Pancreas (tissue), 10 donors: ENCODE results near the gene C11orf21. TPM values are rescaled to one million over a fixed set of nuclear protein-coding genes. Genes with fewer than 3 reads are reported as not detected.

Experiments
- ATAC-seq, 4 donors: fragments of 200-7000 bp; cut with Tn5 transposase; one replicate each; pipeline versions ENCODE4 v1.8.0 to v1.9.1; 2020; ENCODE audit warnings: mild to moderate bottlenecking in 4 of 4, moderate library complexity in 4 of 4
- DNase-seq, 6 donors: peaks; one replicate each; pipeline ENCODE4 v3.0.0-alpha.2; 2020
- FAIRE-seq: peaks from 2 replicates; lab custom pipeline; 2012; peaks lifted over from hg19 to GRCh38; lab: Jason Lieb, UNC
- H3K27ac ChIP-seq, 4 donors: fragments of 200-600 bp; sonication (generic); 1 replicate in 3 of 4; 2 replicates in 1 of 4; pipeline versions ENCODE4 v1.5.0 to v1.8.0; 2020
- H3K27me3 ChIP-seq, 4 donors: fragments of 200-600 bp; one replicate each; pipeline ENCODE4 v1.8.0; 2021
- H3K36me3 ChIP-seq, 3 donors: fragments of 200-600 bp; sonication (generic) in 1 of 3; one replicate each; pipeline versions ENCODE4 v1.5.0 to v1.8.0; 2020 to 2021
- H3K4me1 ChIP-seq, 3 donors: fragments of 200-600 bp; one replicate each; pipeline ENCODE4 v1.8.0; 2021
- H3K4me3 ChIP-seq, 4 donors: fragments of 200-600 bp; sonication (generic) in 2 of 4; one replicate each; pipeline versions ENCODE4 v1.5.0 to v1.8.0; 2020 to 2021
- H3K9me3 ChIP-seq, 4 donors: fragments of 200-600 bp; one replicate each; pipeline ENCODE4 v1.8.0; 2021
- CTCF ChIP-seq, 4 donors: fragments of 200-600 bp; sonication (generic) in 3 of 4; IDR thresholded peaks; one replicate each; pipeline versions ENCODE4 v1.5.0 to v1.8.0; 2021; ENCODE audit warnings: antibody characterized with exemption in 4 of 4
- WGBS, 2 donors: extraction: QIAGEN DNeasy Blood & Tissue Kit; methylation state at CpG; one replicate each; pipeline ENCODE4 v1.1.7; 2013; 5-methylcytosine and 5-hydroxymethylcytosine counted together
- intact Hi-C, 3 donors: fragments of 100-400 bp; cut with DNase I; formaldehyde crosslinking; loops; one replicate each; pipeline versions ENCODE4 v1.11.1 to v1.14.2; 2022
- polyA plus RNA-seq, 2 donors: library from polyadenylated mRNA; stranded (reverse); fragments of 200-250 nt; gene quantifications; one replicate each; pipeline ENCODE4 v1.2.3, GENCODE V29; 2013
- total RNA-seq, 6 donors: library from RNA; stranded (reverse); fragmentation: NEBNext Ultra II Directional in 4 of 6; extraction: Animal tissue kit (Norgen Biotek cat#: 25700) in 4 of 6; gene quantifications; one replicate each; pipeline versions ENCODE4 v1.2.1 to v1.2.4, GENCODE V29; 2021 to 2023
- donor health status: healthy with polysubstance abuse.
- donor health status: DM: no; HTN: no; CAD: no; lungs with moderate emphysema.
- donor health status: DM: no; HTN: no; CAD: no.
- donor health status: control.
- donor health status: control.
- donor health status: Bipolar disorder and iron deficiency.
- donor health status: DM: yes; HTN: yes; CAD: no.
- donor health status: DM: no; HTN: no; CAD: no.
- donor health status: DM: no; HTN: no; CAD: no.
- donor health status: DM: yes; HTN: yes; CAD: no.

C11orf21 gene
- total and polyA plus RNA-seq, 8 donors, result 0.04 to 0.80 (median 0.22) TPM

GRCh38 chr11:2296913-2297622 is 4.7 kb downstream of the C11orf21 start:
- Histone ChIP-seq H3K27ac (no peak overlapping the region), H3K4me3 (no peak overlapping the region), H3K27me3 (no peaks in the 10 kb centered on the region), H3K9me3 (no peaks in the 10 kb centered on the region), H3K36me3 (no peaks in the 10 kb centered on the region), H3K4me1 (no peaks in the 10 kb centered on the region)
- 75 to 82% methylated on average over 12 to 13 of the region's 13 CpGs for WGBS, 2 donors
- ATAC-seq, result no peak
- no peak for TF ChIP-seq CTCF (IDR thresholded peaks at IDR 0.05)
- FAIRE-seq, result no peak
- peak in 3 of 6 donors; percentile 4 to 55 (median 44) for DNase-seq
- intact Hi-C loops, result loop anchor here in 1 of 3 donors (5.0 kb wide), 1 partner anchor 100 kb away; no protein-coding TSS in a partner anchor

- intact Hi-C loops, result loop anchor here in 1 of 3 donors (5.0 kb wide), 1 partner anchor 99 kb away; no protein-coding TSS in a partner anchor
- FAIRE-seq (no peak), DNase-seq (peak in 3 of 6 donors; percentile 6 to 53 (median 32))
Observed at GRCh38 chr11:2295971-2296912, 5.5 kb downstream of the C11orf21 start.

GRCh38 chr11:2294926-2295290 is 6.8 kb downstream of the C11orf21 start:
- no peak for FAIRE-seq
- Histone ChIP-seq H3K27ac (no peak overlapping the region), H3K4me3 (no peak overlapping the region), H3K36me3 (no peaks in the 10 kb centered on the region), H3K4me1 (no peaks in the 10 kb centered on the region), H3K9me3 (no peaks in the 10 kb centered on the region), H3K27me3 (no peaks in the 10 kb centered on the region)
- intact Hi-C loops, result loop anchor here in 1 of 3 donors (5.0 kb wide), 1 partner anchor 98 kb away; no protein-coding TSS in a partner anchor
- DNase-seq, result peak in 1 of 6 donors; percentile 25
- TF ChIP-seq CTCF (IDR thresholded peaks at IDR 0.05), result no peak
- 77 to 83% methylated on average over 8 of the region's 8 CpGs for WGBS, 2 donors
- no peak for ATAC-seq

More at GRCh38 chr11:2295971-2296912, 5.5 kb downstream of the C11orf21 start:
- H3K27ac ChIP-seq, result no peak overlapping the region
- H3K9me3 ChIP-seq, result no peaks in the 10 kb centered on the region
- TF ChIP-seq CTCF (IDR thresholded peaks at IDR 0.05), result no peak
- no peak for ATAC-seq
- H3K27me3 ChIP-seq, result no peaks in the 10 kb centered on the region
- WGBS, 2 donors, result 65 to 77% methylated on average over 17 of the region's 17 CpGs
- H3K4me3 ChIP-seq, result no peak overlapping the region
- H3K4me1 ChIP-seq, result no peaks in the 10 kb centered on the region
- H3K36me3 ChIP-seq, result no peaks in the 10 kb centered on the region

GRCh38 chr11:2293984-2294925 is 7.5 kb downstream of the C11orf21 start:
- peak in 1 of 4 donors; percentile 41 for ATAC-seq
- intact Hi-C loops, result no loop called here

More at GRCh38 chr11:2293984-2294925, 7.5 kb downstream of the C11orf21 start:
- Histone ChIP-seq H3K27ac (no peak overlapping the region), H3K9me3 (no peaks in the 10 kb centered on the region), H3K4me3 (no peak overlapping the region), H3K27me3 (no peaks in the 10 kb centered on the region), H3K4me1 (peaks cover 0 to under 1% (median 0%) of the 10 kb centered on the region in 3 donors), H3K36me3 (no peaks in the 10 kb centered on the region)
- TF ChIP-seq CTCF (IDR thresholded peaks at IDR 0.05), result no peak
- 76% methylated on average over 27 of the region's 27 CpGs for WGBS, 2 donors
- DNase-seq (peak in 2 of 6 donors; percentile 6 to 45), FAIRE-seq (no peak)
